ENCODE results near the gene CGAS.

DNA sequence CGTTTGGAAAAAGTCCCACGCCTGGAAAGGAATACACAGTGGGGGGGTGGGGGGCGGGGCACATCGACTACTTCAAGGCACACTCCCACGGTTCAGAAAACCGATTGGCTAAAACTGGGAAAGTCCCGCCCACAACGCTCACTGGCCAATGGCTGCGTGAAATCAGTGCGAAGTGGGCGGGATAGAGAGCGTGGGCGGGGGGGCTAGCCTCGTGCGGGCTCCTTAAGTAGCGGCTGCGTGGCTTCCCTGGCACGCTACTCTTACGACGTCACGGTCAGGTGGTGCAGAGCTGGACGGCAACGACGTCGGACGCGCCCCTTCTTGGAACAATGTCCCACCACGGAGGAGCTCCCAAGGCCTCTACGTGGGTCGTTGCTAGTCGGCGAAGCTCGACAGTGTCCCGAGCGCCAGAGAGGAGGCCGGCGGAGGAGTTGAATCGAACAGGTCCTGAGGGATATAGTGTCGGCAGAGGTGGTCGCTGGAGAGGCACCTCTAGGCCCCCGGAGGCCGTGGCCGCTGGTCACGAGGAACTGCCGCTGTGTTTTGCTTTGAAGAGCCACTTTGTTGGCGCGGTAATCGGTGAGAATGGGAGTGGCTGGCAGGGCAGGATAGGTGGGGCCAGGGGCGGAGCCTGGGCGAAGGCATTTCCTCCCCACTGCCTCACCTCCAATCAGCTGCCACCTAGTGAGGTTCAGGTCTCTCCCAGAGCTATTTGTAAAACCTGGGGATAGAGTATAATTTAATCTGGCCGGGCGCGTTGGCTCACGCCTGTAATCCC lies 57.3 kb downstream of the CGAS start, which contains the start of gene DDX43:
- TF ChIP-seq EZH2phosphoT487 (IDR thresholded peaks at IDR 0.05; ENCODE audit: unreplicated experiment) (no peak), CREB1 (CRISPR knock-in tag; IDR thresholded peaks at IDR 0.05; ENCODE audit: low read depth) (no peak), EZH2 (IDR thresholded peaks at IDR 0.05; ENCODE audit: low read depth, unreplicated experiment) (no peak), NANOG (IDR thresholded peaks at IDR 0.05; ENCODE audit: borderline replicate concordance) (no peak), POLR2AphosphoS5 (IDR thresholded peaks at IDR 0.05; ENCODE audit: low read depth) (no peak), ZNF114 (CRISPR knock-in tag; IDR thresholded peaks at IDR 0.05) (no peak), STAT1 (IDR thresholded peaks at IDR 0.05; ENCODE audit: unreplicated experiment) (no peak), JUNB (IDR thresholded peaks at IDR 0.05; ENCODE audit: unreplicated experiment) (no peak), ZNF331 (CRISPR knock-in tag; IDR thresholded peaks at IDR 0.05; ENCODE audit: low read depth) (no peak)
- TF ChIP-seq, protein P1, sequence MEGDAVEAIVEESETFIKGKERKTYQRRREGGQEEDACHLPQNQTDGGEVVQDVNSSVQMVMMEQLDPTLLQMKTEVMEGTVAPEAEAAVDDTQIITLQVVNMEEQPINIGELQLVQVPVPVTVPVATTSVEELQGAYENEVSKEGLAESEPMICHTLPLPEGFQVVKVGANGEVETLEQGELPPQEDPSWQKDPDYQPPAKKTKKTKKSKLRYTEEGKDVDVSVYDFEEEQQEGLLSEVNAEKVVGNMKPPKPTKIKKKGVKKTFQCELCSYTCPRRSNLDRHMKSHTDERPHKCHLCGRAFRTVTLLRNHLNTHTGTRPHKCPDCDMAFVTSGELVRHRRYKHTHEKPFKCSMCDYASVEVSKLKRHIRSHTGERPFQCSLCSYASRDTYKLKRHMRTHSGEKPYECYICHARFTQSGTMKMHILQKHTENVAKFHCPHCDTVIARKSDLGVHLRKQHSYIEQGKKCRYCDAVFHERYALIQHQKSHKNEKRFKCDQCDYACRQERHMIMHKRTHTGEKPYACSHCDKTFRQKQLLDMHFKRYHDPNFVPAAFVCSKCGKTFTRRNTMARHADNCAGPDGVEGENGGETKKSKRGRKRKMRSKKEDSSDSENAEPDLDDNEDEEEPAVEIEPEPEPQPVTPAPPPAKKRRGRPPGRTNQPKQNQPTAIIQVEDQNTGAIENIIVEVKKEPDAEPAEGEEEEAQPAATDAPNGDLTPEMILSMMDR (conservative IDR thresholded peaks at IDR 0.05; ENCODE audit: low read depth in 2 of 2), result no peak
- TF ChIP-seq, protein P2, sequence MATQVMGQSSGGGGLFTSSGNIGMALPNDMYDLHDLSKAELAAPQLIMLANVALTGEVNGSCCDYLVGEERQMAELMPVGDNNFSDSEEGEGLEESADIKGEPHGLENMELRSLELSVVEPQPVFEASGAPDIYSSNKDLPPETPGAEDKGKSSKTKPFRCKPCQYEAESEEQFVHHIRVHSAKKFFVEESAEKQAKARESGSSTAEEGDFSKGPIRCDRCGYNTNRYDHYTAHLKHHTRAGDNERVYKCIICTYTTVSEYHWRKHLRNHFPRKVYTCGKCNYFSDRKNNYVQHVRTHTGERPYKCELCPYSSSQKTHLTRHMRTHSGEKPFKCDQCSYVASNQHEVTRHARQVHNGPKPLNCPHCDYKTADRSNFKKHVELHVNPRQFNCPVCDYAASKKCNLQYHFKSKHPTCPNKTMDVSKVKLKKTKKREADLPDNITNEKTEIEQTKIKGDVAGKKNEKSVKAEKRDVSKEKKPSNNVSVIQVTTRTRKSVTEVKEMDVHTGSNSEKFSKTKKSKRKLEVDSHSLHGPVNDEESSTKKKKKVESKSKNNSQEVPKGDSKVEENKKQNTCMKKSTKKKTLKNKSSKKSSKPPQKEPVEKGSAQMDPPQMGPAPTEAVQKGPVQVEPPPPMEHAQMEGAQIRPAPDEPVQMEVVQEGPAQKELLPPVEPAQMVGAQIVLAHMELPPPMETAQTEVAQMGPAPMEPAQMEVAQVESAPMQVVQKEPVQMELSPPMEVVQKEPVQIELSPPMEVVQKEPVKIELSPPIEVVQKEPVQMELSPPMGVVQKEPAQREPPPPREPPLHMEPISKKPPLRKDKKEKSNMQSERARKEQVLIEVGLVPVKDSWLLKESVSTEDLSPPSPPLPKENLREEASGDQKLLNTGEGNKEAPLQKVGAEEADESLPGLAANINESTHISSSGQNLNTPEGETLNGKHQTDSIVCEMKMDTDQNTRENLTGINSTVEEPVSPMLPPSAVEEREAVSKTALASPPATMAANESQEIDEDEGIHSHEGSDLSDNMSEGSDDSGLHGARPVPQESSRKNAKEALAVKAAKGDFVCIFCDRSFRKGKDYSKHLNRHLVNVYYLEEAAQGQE (IDR thresholded peaks at IDR 0.05; ENCODE audit: unreplicated experiment), result no peak
- TF ChIP-seq, protein P3, sequence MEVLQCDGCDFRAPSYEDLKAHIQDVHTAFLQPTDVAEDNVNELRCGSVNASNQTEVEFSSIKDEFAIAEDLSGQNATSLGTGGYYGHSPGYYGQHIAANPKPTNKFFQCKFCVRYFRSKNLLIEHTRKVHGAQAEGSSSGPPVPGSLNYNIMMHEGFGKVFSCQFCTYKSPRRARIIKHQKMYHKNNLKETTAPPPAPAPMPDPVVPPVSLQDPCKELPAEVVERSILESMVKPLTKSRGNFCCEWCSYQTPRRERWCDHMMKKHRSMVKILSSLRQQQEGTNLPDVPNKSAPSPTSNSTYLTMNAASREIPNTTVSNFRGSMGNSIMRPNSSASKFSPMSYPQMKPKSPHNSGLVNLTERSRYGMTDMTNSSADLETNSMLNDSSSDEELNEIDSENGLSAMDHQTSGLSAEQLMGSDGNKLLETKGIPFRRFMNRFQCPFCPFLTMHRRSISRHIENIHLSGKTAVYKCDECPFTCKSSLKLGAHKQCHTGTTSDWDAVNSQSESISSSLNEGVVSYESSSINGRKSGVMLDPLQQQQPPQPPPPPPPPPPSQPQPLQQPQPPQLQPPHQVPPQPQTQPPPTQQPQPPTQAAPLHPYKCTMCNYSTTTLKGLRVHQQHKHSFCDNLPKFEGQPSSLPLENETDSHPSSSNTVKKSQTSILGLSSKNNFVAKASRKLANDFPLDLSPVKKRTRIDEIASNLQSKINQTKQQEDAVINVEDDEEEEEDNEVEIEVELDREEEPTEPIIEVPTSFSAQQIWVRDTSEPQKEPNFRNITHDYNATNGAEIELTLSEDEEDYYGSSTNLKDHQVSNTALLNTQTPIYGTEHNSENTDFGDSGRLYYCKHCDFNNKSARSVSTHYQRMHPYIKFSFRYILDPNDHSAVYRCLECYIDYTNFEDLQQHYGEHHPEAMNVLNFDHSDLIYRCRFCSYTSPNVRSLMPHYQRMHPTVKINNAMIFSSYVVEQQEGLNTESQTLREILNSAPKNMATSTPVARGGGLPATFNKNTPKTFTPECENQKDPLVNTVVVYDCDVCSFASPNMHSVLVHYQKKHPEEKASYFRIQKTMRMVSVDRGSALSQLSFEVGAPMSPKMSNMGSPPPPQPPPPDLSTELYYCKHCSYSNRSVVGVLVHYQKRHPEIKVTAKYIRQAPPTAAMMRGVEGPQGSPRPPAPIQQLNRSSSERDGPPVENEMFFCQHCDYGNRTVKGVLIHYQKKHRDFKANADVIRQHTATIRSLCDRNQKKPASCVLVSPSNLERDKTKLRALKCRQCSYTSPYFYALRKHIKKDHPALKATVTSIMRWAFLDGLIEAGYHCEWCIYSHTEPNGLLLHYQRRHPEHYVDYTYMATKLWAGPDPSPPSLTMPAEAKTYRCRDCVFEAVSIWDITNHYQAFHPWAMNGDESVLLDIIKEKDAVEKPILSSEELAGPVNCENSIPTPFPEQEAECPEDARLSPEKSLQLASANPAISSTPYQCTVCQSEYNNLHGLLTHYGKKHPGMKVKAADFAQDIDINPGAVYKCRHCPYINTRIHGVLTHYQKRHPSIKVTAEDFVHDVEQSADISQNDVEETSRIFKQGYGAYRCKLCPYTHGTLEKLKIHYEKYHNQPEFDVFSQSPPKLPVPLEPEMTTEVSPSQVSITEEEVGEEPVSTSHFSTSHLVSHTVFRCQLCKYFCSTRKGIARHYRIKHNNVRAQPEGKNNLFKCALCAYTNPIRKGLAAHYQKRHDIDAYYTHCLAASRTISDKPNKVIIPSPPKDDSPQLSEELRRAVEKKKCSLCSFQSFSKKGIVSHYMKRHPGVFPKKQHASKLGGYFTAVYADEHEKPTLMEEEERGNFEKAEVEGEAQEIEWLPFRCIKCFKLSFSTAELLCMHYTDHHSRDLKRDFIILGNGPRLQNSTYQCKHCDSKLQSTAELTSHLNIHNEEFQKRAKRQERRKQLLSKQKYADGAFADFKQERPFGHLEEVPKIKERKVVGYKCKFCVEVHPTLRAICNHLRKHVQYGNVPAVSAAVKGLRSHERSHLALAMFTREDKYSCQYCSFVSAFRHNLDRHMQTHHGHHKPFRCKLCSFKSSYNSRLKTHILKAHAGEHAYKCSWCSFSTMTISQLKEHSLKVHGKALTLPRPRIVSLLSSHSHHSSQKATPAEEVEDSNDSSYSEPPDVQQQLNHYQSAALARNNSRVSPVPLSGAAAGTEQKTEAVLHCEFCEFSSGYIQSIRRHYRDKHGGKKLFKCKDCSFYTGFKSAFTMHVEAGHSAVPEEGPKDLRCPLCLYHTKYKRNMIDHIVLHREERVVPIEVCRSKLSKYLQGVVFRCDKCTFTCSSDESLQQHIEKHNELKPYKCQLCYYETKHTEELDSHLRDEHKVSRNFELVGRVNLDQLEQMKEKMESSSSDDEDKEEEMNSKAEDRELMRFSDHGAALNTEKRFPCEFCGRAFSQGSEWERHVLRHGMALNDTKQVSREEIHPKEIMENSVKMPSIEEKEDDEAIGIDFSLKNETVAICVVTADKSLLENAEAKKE (CRISPR knock-in tag; IDR thresholded peaks at IDR 0.05), result no peak
- TF ChIP-seq, protein P4, sequence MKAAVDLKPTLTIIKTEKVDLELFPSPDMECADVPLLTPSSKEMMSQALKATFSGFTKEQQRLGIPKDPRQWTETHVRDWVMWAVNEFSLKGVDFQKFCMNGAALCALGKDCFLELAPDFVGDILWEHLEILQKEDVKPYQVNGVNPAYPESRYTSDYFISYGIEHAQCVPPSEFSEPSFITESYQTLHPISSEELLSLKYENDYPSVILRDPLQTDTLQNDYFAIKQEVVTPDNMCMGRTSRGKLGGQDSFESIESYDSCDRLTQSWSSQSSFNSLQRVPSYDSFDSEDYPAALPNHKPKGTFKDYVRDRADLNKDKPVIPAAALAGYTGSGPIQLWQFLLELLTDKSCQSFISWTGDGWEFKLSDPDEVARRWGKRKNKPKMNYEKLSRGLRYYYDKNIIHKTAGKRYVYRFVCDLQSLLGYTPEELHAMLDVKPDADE (IDR thresholded peaks at IDR 0.05), result no peak

Measured in GM23338 (cell line).